AG04450 (cell line): Measurements from ENCODE around the gene WWOX. TPM values are rescaled to one million over a fixed set of nuclear protein-coding genes. Genes with fewer than 3 reads are reported as not detected.

Source experiments
- CTCF ChIA-PET: fragments of 300-600, 350-600 bp; formaldehyde crosslinking; extraction: SDS; loops from one replicate; lab custom pipeline; 2022; ENCODE audit warnings: antibody characterized with exemption, inconsistent platforms; lab: Charles Lee
- POLR2A ChIA-PET: fragments of 350-600 bp; formaldehyde crosslinking; extraction: SDS; loops from one replicate; lab custom pipeline; 2021; ENCODE audit warnings: antibody characterized with exemption, inconsistent platforms; lab: Yijun Ruan, JAX
- DNase-seq: peaks from one replicate; pipeline ENCODE4 v3.0.0-alpha.2; 2011; ENCODE audit warnings: low read depth, low spot score
- H3K27ac ChIP-seq: one replicate; pipeline ENCODE4 v1.5.1; 2012; ENCODE audit warnings: low read depth, low read length, control low read depth
- H3K27me3 ChIP-seq: one replicate; pipeline ENCODE4 v1.6.0; 2012; ENCODE audit warnings: low read length; ENCODE audit not compliant: control insufficient read depth, insufficient read depth
- H3K4me3 ChIP-seq: 2 replicates; pipeline ENCODE4 v1.5.1; 2011; ENCODE audit warnings: mild to moderate bottlenecking, low read depth, low read length, control low read depth
- H3K9me3 ChIP-seq: 2 replicates; pipeline ENCODE4 v1.5.1; 2012; ENCODE audit warnings: low read length; ENCODE audit not compliant: control insufficient read depth, insufficient read depth
- CTCF ChIP-seq: IDR thresholded peaks from 2 replicates; pipeline ENCODE4 v1.5.1; 2011; ENCODE audit warnings: low read depth, low read length, control low read depth, inconsistent platforms
- polyA plus RNA-seq: library from polyadenylated mRNA; depleted of rRNA; stranded (reverse); fragments of >200 nt; gene quantifications from 2 replicates; pipeline ENCODE4 v1.2.3, GENCODE V29; 2011

Gene WWOX
- polyA plus RNA-seq, 1 experiment: 2.1 TPM

GRCh38 chr16:78505036-78505435 is 405.6 kb downstream of the WWOX start:
- no peak for TF ChIP-seq CTCF
- Histone ChIP-seq H3K27ac (no peak overlapping the region), H3K27me3 (no peaks in the 10 kb centered on the region), H3K4me3 (no peak overlapping the region), H3K9me3 (peaks cover 35% of the 10 kb centered on the region)
- CTCF ChIA-PET: no interaction called here
- DNase-seq: no peak
- POLR2A ChIA-PET: no interaction called here

GRCh38 chr16:78505544-78506366 is 406.3 kb downstream of the WWOX start:
- no peak for TF ChIP-seq CTCF
- Histone ChIP-seq H3K27me3 (no peaks in the 10 kb centered on the region), H3K9me3 (peaks cover 33% of the 10 kb centered on the region), H3K4me3 (no peak overlapping the region), H3K27ac (no peak overlapping the region)
- ChIA-PET CTCF (no interaction called here), POLR2A (no interaction called here)
- DNase-seq: no peak

- no peak for TF ChIP-seq CTCF
- Histone ChIP-seq H3K4me3 (no peak overlapping the region), H3K27ac (no peak overlapping the region), H3K9me3 (peaks cover 40% of the 10 kb centered on the region), H3K27me3 (no peaks in the 10 kb centered on the region)
- ChIA-PET POLR2A (no interaction called here), CTCF (no interaction called here)
- no peak for DNase-seq
Measured at GRCh38 chr16:78506367-78507193, 407.1 kb downstream of the WWOX start.

- no peak for TF ChIP-seq CTCF
- no peak overlapping the region for H3K4me3 ChIP-seq
- no peak for DNase-seq
- H3K9me3 ChIP-seq: peaks cover 40% of the 10 kb centered on the region
- H3K27ac ChIP-seq: no peak overlapping the region
- H3K27me3 ChIP-seq: no peaks in the 10 kb centered on the region
- CTCF ChIA-PET: no interaction called here
- POLR2A ChIA-PET: no interaction called here
Measured at GRCh38 chr16:78507576-78507975, 408.1 kb downstream of the WWOX start.

- no peak overlapping the region for H3K27ac ChIP-seq
- no peaks in the 10 kb centered on the region for H3K27me3 ChIP-seq
- ChIA-PET CTCF (no interaction called here), POLR2A (no interaction called here)
- peaks cover 41% of the 10 kb centered on the region for H3K9me3 ChIP-seq
- H3K4me3 ChIP-seq: no peak overlapping the region
- no peak for DNase-seq
- no peak for TF ChIP-seq CTCF
Measured at GRCh38 chr16:78509965-78510364, 410.5 kb downstream of the WWOX start.
